Skin of body (tissue), 2 donors: Measurements from ENCODE around the gene ADAM10. TPM values are rescaled to one million over a fixed set of nuclear protein-coding genes. Genes with fewer than 3 reads are reported as not detected.
"Not testable (repeated sequence)": the region's sequence is repeated elsewhere in the genome, so short reads cannot be mapped to it uniquely, and the experiment has no call there.

Experiments
- DNase-seq: peaks from one replicate; lab custom pipeline; 2025; lab: John Stamatoyannopoulos, UW
- total RNA-seq: library from RNA; depleted of rRNA; stranded (reverse); fragments of >200 nt; gene quantifications from one replicate; pipeline ENCODE4 v1.2.3, GENCODE V29; 2014

The ADAM10 gene
- total RNA-seq, 1 donor from 2014 or later, result 75.3 TPM

GRCh38 chr15:58678683-58679082 lies 70.8 kb downstream of the ADAM10 start:
- no peak for DNase-seq

- no peak for DNase-seq
These were observed 72.1 kb downstream of the ADAM10 start for GRCh38 chr15:58677426-58677825.

GRCh38 chr15:58676766-58677165 lies 72.7 kb downstream of the ADAM10 start:
- no peak for DNase-seq

DNA sequence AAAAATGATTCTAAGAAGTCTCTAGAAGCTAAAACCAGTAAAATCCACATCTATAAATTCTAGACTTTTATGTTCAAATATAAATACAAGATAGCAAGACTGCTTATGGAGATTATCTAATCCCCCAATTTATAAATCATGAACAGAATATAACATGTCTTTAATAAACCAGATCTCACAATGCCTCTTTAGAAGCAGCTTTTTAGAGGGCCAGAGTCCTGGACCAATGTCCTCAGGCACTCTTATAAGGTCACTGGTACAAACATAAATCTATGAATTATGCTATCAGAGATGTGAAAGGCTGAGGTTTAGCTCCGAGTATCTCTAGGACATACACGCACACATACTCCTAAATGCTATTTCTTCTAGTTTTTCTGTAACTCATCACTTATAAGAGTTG lies 78.3 kb downstream of the ADAM10 start:
- DNase-seq, result no peak

DNA sequence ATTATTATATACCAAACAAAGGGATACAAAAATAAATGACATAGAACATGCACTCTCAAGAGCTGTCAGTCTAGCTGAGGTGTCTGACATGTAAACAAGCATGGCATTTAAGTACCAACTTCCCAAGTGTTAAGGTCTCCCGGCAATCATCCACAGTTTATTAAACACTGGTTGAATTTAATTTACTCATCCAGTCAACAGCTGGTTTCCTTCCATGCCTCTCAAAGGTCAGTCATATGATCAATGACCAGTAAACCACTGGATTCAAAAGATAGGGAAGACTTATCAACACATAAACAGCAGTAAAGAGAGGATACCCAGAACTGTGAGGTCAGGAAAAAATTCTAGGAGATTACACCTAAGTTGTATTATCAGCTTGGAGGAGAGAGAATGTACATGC lies 80.4 kb downstream of the ADAM10 start:
- no peak for DNase-seq

GRCh38 chr15:58666957-58667356 lies 82.5 kb downstream of the ADAM10 start:
- no peak for DNase-seq

GRCh38 chr15:58665672-58666071 lies 83.8 kb downstream of the ADAM10 start:
- no peak for DNase-seq

- no peak for DNase-seq
These were observed 99.4 kb downstream of the ADAM10 start for GRCh38 chr15:58650102-58650501.

DNA sequence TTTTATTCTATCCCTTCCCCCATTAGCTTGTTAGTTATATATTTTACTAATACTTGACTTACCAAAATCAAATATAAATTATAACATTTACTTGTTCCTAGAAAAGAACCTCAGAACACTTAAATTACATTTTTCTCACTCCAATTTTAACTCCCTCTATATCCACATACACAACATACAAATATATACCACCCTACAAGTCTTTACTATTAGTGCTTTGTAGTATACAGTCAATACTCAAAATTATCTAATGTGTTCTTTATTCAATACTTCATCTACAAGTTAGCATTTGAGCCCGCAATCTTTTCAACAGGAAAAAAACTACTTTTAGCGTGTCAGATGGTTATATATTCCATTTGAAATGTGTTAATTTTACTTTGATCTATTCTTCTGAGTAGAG lies 100.3 kb downstream of the ADAM10 start:
- no peak for DNase-seq

DNA sequence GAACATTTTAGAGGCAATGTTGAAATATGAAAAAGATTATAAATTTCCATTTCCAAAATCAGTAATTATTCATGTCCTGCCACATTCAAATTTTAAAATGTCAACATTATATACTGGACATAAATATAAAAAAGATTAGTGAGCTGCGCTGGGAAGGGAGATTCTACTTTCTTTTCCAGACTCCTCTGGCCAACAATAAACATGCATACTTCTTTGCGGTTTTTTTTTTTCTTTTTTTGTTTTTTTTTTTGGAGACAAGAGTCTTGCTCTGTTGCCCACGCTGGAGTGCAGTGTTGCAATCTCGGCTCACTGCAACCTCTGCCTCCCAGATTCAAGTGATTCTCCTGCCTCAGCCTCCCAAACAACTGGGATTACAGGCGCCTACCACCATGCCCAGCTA lies 105.5 kb downstream of the ADAM10 start:
- no peak for DNase-seq

GRCh38 chr15:58641660-58642059 lies 107.8 kb downstream of the ADAM10 start:
- DNase-seq, result no peak

- no peak for DNase-seq
These were observed 109.5 kb downstream of the ADAM10 start for GRCh38 chr15:58639992-58640391.

DNA sequence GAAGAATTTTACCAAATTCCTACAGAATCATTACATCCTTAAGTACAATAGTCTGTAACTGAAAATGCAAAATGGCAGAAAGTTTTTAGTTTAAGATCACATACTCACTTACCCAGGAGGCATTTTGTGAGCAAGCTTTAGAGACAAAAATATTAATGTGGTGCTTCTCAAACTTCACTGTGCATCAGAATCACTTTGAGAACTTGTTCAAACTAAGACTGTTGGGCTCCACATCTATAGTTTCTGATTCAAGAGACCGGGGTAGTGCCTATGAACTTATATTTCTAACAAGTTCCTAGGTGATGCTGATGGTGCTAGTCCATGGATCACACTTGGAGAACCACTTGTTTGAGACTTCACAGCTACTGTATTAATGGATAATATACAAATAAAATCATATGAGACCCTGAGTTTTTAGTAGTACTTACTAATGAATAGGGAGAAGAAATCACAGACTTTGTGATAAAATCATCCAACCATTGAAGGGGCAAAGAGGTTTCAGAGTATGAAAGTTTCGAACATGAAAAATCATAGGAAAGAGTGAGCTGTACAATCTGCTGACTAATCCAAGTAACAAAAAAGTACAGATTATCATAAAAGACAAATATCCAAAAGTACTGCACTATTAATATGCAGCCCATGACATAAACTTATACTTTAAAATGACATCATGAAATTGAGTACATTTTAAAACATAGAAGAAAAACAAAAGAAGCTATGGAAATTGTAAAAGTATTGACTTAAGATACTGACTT lies 110.3 kb downstream of the ADAM10 start:
- DNase-seq, result no peak

DNA sequence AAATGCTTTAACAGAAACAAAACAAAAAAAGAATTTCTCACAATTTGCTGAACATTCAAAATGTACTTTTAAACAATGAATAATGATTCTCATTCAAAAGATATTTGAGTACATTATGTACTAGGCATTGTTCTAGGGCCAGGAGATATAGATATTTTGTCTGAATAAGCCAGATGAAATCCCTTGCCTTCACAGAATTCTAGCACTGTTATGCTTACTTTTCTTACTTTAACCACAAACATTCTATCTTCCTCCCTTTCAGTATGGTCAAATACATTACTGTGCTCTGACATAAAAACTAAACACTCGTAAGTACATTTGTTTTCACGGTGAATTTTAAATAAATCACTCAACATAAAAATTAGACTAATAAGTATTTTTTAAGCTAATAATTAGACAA lies 116.7 kb downstream of the ADAM10 start:
- DNase-seq, result no peak

DNA sequence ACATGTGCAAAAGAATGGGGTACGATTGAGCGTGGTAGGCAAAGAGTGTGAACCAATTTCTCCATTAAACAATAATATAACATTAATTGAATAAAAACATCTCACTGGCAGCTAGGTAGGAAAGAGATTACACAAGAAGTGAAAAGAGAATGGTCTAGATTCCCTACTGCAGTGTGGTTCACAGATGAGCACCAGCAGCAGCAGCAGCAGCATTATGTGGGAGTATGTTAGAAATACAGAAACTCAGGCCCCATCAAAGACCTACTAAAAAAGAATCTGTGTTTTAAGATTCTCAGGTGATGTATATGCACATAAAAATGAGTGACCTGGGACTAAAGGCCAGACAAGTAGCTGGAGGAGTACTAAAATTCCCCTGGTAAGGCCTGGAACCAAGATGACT lies 118.2 kb downstream of the ADAM10 start:
- no peak for DNase-seq

DNA sequence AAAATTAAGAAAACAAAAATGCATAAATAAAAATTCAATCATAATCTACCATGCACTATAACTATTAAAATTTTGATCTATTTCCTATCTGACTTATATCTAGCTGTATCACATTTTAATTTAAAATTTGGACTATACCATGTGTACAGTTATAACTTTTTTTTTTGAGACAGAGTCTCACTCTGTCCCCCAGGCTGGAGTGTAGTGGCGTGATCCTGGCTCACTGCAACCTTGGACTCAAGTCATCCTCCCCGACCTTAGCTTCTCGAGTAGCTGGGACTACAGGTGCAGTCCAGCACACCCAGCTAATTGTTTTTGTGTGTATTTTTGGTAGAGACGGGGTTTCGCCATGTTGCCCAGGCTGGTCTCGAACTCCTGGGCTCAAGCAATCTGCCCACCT lies 119.9 kb downstream of the ADAM10 start:
- no peak for DNase-seq

GRCh38 chr15:58628206-58628947 lies 121.1 kb downstream of the ADAM10 start:
- DNase-seq, result no peak

GRCh38 chr15:58627701-58628100 lies 121.8 kb downstream of the ADAM10 start:
- DNase-seq, result peak; percentile 11

DNA sequence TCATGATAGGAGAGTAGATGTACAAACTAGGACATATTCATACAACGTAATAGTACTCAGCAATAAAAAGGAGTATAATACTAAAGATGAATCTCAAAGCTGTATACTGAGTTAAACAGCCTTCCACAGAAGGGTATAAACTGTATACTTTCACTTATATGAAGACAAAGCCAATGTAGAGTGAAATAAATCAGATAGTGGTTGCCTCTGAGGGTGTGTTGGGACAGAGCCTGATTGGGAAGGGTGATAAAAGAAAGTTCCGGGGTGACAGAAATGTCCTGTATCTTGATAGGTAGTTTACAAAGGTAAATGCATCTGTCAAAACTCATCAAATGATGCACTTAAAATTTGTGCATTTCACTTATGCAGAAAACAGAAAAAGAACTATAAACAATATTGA lies 122.5 kb downstream of the ADAM10 start:
- no peak for DNase-seq

GRCh38 chr15:58626378-58626777 lies 123.1 kb downstream of the ADAM10 start:
- DNase-seq, result no peak

- no peak for DNase-seq
These were observed 126.6 kb downstream of the ADAM10 start for GRCh38 chr15:58622877-58623276.

- not testable (repeated sequence) for DNase-seq
These were observed 129.2 kb downstream of the ADAM10 start for GRCh38 chr15:58620268-58620667.

- DNase-seq, result no peak
These were observed 133.3 kb downstream of the ADAM10 start for GRCh38 chr15:58616171-58616570.
